GM23248 (cell line): ENCODE measurements around the gene IZUMO4. TPM values are rescaled to one million over a fixed set of nuclear protein-coding genes. Genes with fewer than 3 reads are reported as not detected.
A peak's percentile ranks its signal among the peaks of the same experiment; 100 is the strongest.
"Not testable (repeated sequence)": the region's sequence is repeated elsewhere in the genome, so short reads cannot be mapped to it uniquely, and the experiment has no call there.

Experiments used
- DNase-seq: peaks from one replicate; pipeline ENCODE4 v3.0.0-alpha.2; 2015
- H2AFZ ChIP-seq: fragments of 200-600 bp; sonication (generic); 2 replicates; pipeline ENCODE4 v1.6.1; 2016; ENCODE audit warnings: antibody characterized with exemption
- H3F3A ChIP-seq: fragments of 200-600 bp; sonication (generic); 2 replicates; pipeline ENCODE4 v1.6.1; 2016; ENCODE audit warnings: mild to moderate bottlenecking, antibody characterized with exemption, mixed run types; ENCODE audit not compliant: insufficient read depth
- H3K27ac ChIP-seq: fragments of 200-600 bp; sonication (generic); 2 replicates; pipeline ENCODE4 v1.5.1; 2016; ENCODE audit warnings: mild to moderate bottlenecking
- H3K27me3 ChIP-seq: fragments of 200-600 bp; sonication (generic); replicated peaks from 2 replicates; pipeline ENCODE4 v1.6.1; 2016; ENCODE audit warnings: mild to moderate bottlenecking; ENCODE audit not compliant: insufficient read depth
- H3K36me3 ChIP-seq: fragments of 200-600 bp; sonication (generic); 2 replicates; pipeline ENCODE4 v1.6.1; 2016; ENCODE audit warnings: low read depth, mild to moderate bottlenecking
- H3K4me1 ChIP-seq: fragments of 200-600 bp; sonication (generic); 2 replicates; pipeline ENCODE4 v1.6.1; 2016; ENCODE audit warnings: mild to moderate bottlenecking; ENCODE audit not compliant: insufficient read depth
- H3K4me2 ChIP-seq: fragments of 200-600 bp; sonication (generic); one replicate; pipeline ENCODE4 v1.6.1; 2016; ENCODE audit warnings: mild to moderate bottlenecking; ENCODE audit not compliant: unreplicated experiment
- H3K4me3 ChIP-seq: fragments of 200-600 bp; sonication (generic); 2 replicates; pipeline ENCODE4 v1.5.1; 2016; ENCODE audit warnings: mild to moderate bottlenecking
- H3K79me2 ChIP-seq: fragments of 200-600 bp; sonication (generic); 2 replicates; pipeline ENCODE4 v1.6.1; 2016; ENCODE audit warnings: mild to moderate bottlenecking; ENCODE audit not compliant: insufficient read depth
- H3K9ac ChIP-seq: fragments of 200-600 bp; sonication (generic); 2 replicates; pipeline ENCODE4 v1.6.1; 2016; ENCODE audit warnings: mild to moderate bottlenecking
- H3K9me2 ChIP-seq: fragments of 200-600 bp; sonication (generic); 2 replicates; pipeline ENCODE4 v1.6.1; 2016; ENCODE audit warnings: mixed run types, mild to moderate bottlenecking, moderate library complexity; ENCODE audit not compliant: insufficient read depth
- H3K9me3 ChIP-seq: fragments of 200-600 bp; sonication (generic); one replicate; pipeline ENCODE4 v1.6.1; 2017; ENCODE audit warnings: low read depth
- H4K20me1 ChIP-seq: fragments of 200-600 bp; sonication (generic); 2 replicates; pipeline ENCODE4 v1.6.0; 2016; ENCODE audit not compliant: insufficient read depth
- EZH2 ChIP-seq: fragments of 200-600 bp; sonication (generic); IDR thresholded peaks from 2 replicates; pipeline ENCODE4 v1.6.1; 2018; ENCODE audit warnings: antibody characterized with exemption, mild to moderate bottlenecking; ENCODE audit not compliant: insufficient read depth, poor library complexity, severe bottlenecking
- EZH2phosphoT487 ChIP-seq: fragments of 200-600 bp; sonication (generic); IDR thresholded peaks from 2 replicates; pipeline ENCODE4 v1.6.1; 2018; ENCODE audit warnings: antibody characterized with exemption, moderate library complexity, mild to moderate bottlenecking, low read depth; ENCODE audit not compliant: insufficient read depth
- WGBS, 2 experiments: methylation state at CpG; one replicate each; pipeline ENCODE4 v1.1.6; 2015 to 2017; ENCODE audit warnings: low lambda C conversion rate in 2 of 2, low coverage in 1 of 2; ENCODE audit errors: missing lambda C conversion rate in 2 of 2; 5-methylcytosine and 5-hydroxymethylcytosine counted together
- in situ Hi-C: fragments of 300-500 bp; cut with MboI; formaldehyde crosslinking; loops from 2 replicates; pipeline ENCODE4 v1.15.0; 2020
- polyA plus RNA-seq: library from polyadenylated mRNA; unstranded; fragments of >200 nt; fragmentation: Nextera tagmentation; extraction: Ambion mirVana; gene quantifications from 2 replicates; pipeline ENCODE4 v1.2.1, GENCODE V29; 2016
- total RNA-seq: library from RNA; depleted of rRNA; stranded (reverse); fragments of >200 nt; shearing (Covaris generic); gene quantifications from 2 replicates; pipeline ENCODE4 v1.2.3, GENCODE V29; 2014

The IZUMO4 gene
- total and polyA plus RNA-seq, 2 experiments from 2014 or later, result 0.89 to 1.6 TPM

DNA sequence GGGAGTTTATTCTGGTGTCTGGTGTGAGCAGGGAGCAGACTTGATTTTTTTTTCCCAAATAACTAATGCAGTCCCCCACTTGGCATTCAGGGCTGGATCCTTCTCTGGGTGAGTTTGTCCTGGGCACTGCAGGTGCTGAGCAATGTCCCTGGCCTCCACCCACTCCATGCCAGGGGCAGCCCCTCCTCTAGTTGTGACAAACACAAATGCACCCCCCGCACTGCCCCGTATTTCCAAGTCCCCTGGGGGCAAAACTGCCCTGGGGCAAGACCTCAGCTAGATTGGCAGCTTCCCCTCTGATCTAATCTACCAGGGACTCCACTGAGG is 7.0 kb upstream of the IZUMO4 start:
- Histone ChIP-seq H3K79me2 (peaks cover 85% of the 10 kb centered on the region), H3K4me3 (no peak overlapping the region), H3K27me3 (no peaks in the 10 kb centered on the region), H4K20me1 (no peaks in the 10 kb centered on the region), H3K4me1 (peaks cover 45% of the 10 kb centered on the region), H3K4me2 (peak overlapping the region; percentile 67), H3K27ac (peak overlapping the region; percentile 82), H3K9me2 (no peaks in the 10 kb centered on the region), H3K9ac (peak overlapping the region; percentile 1; the same call in 1 of the 2 replicates), H3K36me3 (no peaks in the 10 kb centered on the region), H3F3A (peaks cover 33% of the 10 kb centered on the region), H2AFZ (no peak overlapping the region), H3K9me3 (no peaks in the 10 kb centered on the region)
- no peak for DNase-seq
- 83 to 86% methylated on average over 2 of the region's 2 CpGs for WGBS, 2 experiments
- TF ChIP-seq EZH2 (no peak), EZH2phosphoT487 (no peak)
- in situ Hi-C loops, result loop anchor here (10.0 kb wide), 1 partner anchor 155 kb away; no protein-coding TSS in a partner anchor

DNA sequence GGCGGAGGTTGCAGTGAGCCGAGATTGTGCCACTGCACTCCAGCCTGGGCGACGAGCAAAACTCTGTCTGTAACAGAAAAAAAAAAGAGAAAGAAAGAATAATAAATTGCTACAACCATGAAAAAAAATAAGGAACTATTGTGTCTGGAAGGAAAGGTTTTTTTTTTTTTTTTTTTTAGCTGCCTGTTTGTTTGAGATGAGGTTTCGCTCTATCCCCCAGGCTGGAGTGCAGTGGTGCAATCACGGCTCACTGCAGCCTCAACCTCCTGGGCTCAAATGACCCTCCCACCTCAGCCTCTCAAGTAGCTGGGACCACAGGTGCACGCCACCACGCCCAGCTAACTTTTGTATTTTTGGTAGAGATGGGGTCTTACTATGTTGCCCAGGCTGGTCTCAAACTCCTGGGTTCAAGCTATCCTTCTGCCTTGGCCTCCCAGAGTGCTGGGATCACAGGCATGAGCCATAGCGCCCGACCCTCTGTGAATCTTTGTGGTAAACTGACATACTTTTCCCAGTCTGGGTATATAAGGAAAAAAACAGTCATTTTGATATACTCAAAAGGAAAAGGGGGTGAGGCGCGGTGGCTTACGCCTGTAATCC is 4.7 kb upstream of the IZUMO4 start:
- 95 to 96% methylated on average over 13 of the region's 13 CpGs for WGBS, 2 experiments
- H3K4me1 ChIP-seq, result peaks cover 31% of the 10 kb centered on the region
- H3K9me3 ChIP-seq, DNase-seq, in situ Hi-C loops, H3K36me3 ChIP-seq, H2AFZ ChIP-seq, H3K4me3 ChIP-seq, H3K27me3 ChIP-seq, H4K20me1 ChIP-seq, H3K9me2 ChIP-seq: not testable (repeated sequence)
- H3K9ac ChIP-seq, result peak overlapping the region; percentile 62
- H3K4me2 ChIP-seq, result peak overlapping the region; percentile 67
- H3K79me2 ChIP-seq, result peaks cover 79% of the 10 kb centered on the region
- peak overlapping the region; percentile 82 for H3K27ac ChIP-seq
- H3F3A ChIP-seq, result peaks cover 35% of the 10 kb centered on the region

DNA sequence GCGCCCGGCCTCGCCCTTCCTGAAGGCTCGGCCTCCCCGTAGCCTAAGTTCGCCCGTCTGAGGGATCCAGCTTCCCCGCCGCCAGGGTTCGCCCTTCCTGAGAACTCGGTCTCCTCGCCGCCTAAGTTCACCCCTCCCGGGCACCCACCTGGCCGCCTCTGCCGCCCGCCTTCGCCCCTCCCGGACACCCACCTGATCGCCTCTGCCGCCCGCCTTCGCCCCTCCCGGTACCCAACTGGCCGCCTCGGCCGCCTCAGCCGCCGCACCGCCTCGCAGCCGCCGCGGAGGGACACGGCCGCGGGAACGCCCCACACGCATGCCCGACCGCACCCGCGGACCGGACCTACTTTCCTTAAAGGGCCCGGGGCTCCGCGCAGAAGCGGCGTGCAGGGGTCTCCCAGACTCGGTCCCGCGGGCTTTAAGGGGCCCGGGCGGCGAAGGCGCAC is 658 bp upstream of the IZUMO4 start, which contains the start of gene MOB3A:
MOB3A (minus strand) TSS at position 293 of the 446 bp plus-strand sequence. CDS start 17,766 bp downstream, outside the sequence.
- Histone ChIP-seq H3K4me1 (peaks cover 12% of the 10 kb centered on the region), H3K36me3 (peaks cover 3% of the 10 kb centered on the region; the same call in 1 of the 2 replicates), H3K27ac (peak within 1 kb of the TSS; percentile 88), H3K9ac (peak within 1 kb of the TSS; percentile 88), H3K27me3 (no peaks in the 10 kb centered on the region), H3K4me3 (peak within 1 kb of the TSS; percentile 90), H3K79me2 (peaks cover 44% of the 10 kb centered on the region), H3F3A (peaks cover 31% of the 10 kb centered on the region), H3K4me2 (peak within 1 kb of the TSS; percentile 96), H2AFZ (peak within 1 kb of the TSS; percentile 69), H3K9me2 (no peaks in the 10 kb centered on the region), H3K9me3 (no peaks in the 10 kb centered on the region), H4K20me1 (no peaks in the 10 kb centered on the region)
- peak; percentile 95 for DNase-seq
- in situ Hi-C loops, result no loop called here
- WGBS, 2 experiments, result 1 to 3% methylated on average over 6 to 51 of the region's 56 CpGs
- TF ChIP-seq EZH2 (no peak), EZH2phosphoT487 (no peak)

DNA sequence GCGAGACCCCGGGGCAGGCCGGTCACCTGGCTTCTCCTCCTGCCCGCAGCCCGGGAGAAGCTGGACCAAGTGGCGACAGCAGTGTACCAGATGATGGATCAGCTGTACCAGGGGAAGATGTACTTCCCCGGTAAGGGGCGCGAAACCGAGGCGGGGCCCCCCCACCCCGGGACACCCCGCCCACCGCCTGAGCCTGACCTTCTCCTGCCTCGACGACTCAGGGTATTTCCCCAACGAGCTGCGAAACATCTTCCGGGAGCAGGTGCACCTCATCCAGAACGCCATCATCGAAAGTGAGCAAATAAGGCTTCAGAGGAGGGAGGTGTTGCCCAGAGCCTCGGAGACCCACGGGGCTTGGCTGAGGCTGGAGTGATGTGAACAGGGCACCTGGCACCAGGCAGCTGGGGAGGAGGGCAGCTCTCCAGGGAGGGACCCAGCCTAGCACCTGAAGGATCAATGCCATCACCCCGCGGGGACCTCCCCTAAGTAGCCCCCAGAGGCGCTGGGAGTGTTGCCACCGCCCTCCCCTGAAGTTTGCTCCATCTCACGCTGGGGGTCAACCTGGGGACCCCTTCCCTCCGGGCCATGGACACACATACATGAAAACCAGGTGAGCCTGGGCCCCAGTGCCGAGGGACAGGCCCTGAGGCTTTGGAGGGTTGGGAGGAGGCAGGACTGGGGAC is 629 bp downstream of the IZUMO4 start:
- Histone ChIP-seq H3K36me3 (peaks cover 3% of the 10 kb centered on the region; the same call in 1 of the 2 replicates), H3K27ac (peak overlapping the region; percentile 18; the same call in 1 of the 2 replicates), H3K9ac (peak overlapping the region; percentile 48), H2AFZ (0 out of 2 replicates have a peak overlapping the region, but pooled peaks have one; percentile 42), H3K9me2 (no peaks in the 10 kb centered on the region), H3K4me1 (0 out of 2 replicates have a peak, but pooled peaks cover under 1% of the 10 kb centered on the region), H4K20me1 (no peaks in the 10 kb centered on the region), H3K4me3 (peak overlapping the region; percentile 61), H3F3A (peaks cover 18% of the 10 kb centered on the region), H3K79me2 (peaks cover 53% of the 10 kb centered on the region), H3K4me2 (peak overlapping the region; percentile 83), H3K27me3 (no peaks in the 10 kb centered on the region), H3K9me3 (no peaks in the 10 kb centered on the region)
- no peak for TF ChIP-seq EZH2phosphoT487
- TF ChIP-seq EZH2, result no peak
- DNase-seq, result peak; percentile 14
- in situ Hi-C loops, result no loop called here
- 32 to 33% methylated on average over 30 of the region's 30 CpGs for WGBS, 2 experiments
